Ectodermal cell (in vitro differentiated cells): ENCODE results near the gene SNX27.
"Not testable (repeated sequence)": the region's sequence is repeated elsewhere in the genome, so short reads cannot be mapped to it uniquely, and the experiment has no call there.

Experiments used
- H3K27ac ChIP-seq: 2 replicates; pipeline ENCODE4 v1.7.0; 2013; ENCODE audit warnings: mild to moderate bottlenecking, low read depth, low read length; ENCODE audit not compliant: insufficient read depth, poor library complexity, severe bottlenecking
- H3K27me3 ChIP-seq: 2 replicates; pipeline ENCODE4 v1.7.0; 2013; ENCODE audit warnings: mild to moderate bottlenecking, low read length; ENCODE audit not compliant: insufficient read depth, control insufficient read depth, poor library complexity, severe bottlenecking
- H3K36me3 ChIP-seq: one replicate; pipeline ENCODE4 v1.7.0; 2013; ENCODE audit warnings: low read length; ENCODE audit not compliant: control insufficient read depth, insufficient read depth
- H3K4me1 ChIP-seq: one replicate; pipeline ENCODE4 v1.7.0; 2013; ENCODE audit warnings: low read length; ENCODE audit not compliant: control insufficient read depth, insufficient read depth
- H3K4me3 ChIP-seq: 2 replicates; pipeline ENCODE4 v1.7.0; 2013; ENCODE audit warnings: low read depth, low read length, control low read depth; ENCODE audit not compliant: insufficient read depth
- H3K9me3 ChIP-seq: 2 replicates; pipeline ENCODE4 v1.7.0; 2013; ENCODE audit warnings: mild to moderate bottlenecking, low read length, moderate library complexity; ENCODE audit not compliant: control insufficient read depth
- WGBS, 2 experiments: methylation state at CpG; one replicate each; pipeline ENCODE4 v1.1.7; 2013; ENCODE audit warnings: missing lambda C conversion rate in 2 of 2; 5-methylcytosine and 5-hydroxymethylcytosine counted together

Gene SNX27

GRCh38 chr1:151615711-151616504 lies 4.1 kb downstream of the SNX27 start:
- WGBS, 2 experiments = 91 to 92% methylated on average over 4 of the region's 4 CpGs
- H3K27me3 ChIP-seq = no peaks in the 10 kb centered on the region
- no peak overlapping the region for H3K4me3 ChIP-seq
- H3K9me3 ChIP-seq = no peaks in the 10 kb centered on the region
- peaks cover 4% of the 10 kb centered on the region for H3K4me1 ChIP-seq
- H3K36me3 ChIP-seq = no peaks in the 10 kb centered on the region
- no peak overlapping the region for H3K27ac ChIP-seq

DNA sequence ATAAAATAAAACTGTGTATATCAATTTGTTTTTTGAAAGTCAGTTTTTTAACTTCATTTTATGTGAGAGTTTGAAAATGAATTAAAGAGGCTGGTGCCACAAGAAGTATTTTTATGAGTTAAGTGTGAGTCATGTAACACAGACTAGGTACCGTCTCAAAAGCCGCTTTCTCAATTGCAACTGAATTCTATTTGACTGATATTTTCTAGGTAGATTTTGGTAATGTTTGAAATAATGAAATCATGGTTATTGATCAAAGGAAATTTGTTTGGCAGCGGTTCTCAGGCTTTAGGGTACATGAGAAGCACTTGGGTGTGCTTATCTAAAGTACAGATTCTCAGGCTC lies 4.6 kb downstream of the SNX27 start:
- no peaks in the 10 kb centered on the region for H3K9me3 ChIP-seq
- peaks cover 4% of the 10 kb centered on the region for H3K4me1 ChIP-seq
- H3K27ac ChIP-seq = no peak overlapping the region
- no peaks in the 10 kb centered on the region for H3K27me3 ChIP-seq
- WGBS, 2 experiments = 94 to 97% methylated on average over 3 of the region's 3 CpGs
- no peak overlapping the region for H3K4me3 ChIP-seq
- no peaks in the 10 kb centered on the region for H3K36me3 ChIP-seq

DNA sequence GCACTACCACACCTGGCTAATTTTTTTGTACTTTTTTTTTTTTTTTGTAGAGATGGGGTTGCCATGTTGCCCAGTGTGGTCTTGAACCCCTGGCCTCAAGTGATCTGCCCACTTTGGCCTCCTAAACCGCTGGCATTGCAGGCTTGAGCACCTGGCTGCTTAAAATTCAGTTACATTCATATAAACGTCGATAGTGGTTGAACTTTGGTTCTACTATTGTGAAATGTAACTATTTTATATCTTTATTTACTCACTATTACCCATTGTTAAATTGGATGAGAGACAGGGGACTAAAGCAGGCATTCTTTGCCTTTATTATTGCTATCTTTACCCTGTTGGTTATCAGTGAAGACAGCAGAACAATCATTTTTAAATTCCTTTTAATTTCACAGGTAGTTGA lies 6.2 kb downstream of the SNX27 start:
- Histone ChIP-seq H3K36me3 (no peaks in the 10 kb centered on the region), H3K4me1 (peaks cover 4% of the 10 kb centered on the region), H3K9me3 (no peaks in the 10 kb centered on the region), H3K4me3 (no peak overlapping the region), H3K27me3 (no peaks in the 10 kb centered on the region), H3K27ac (no peak overlapping the region)
- WGBS, 2 experiments = 94 to 98% methylated on average over 1 to 3 of the region's 3 CpGs

DNA sequence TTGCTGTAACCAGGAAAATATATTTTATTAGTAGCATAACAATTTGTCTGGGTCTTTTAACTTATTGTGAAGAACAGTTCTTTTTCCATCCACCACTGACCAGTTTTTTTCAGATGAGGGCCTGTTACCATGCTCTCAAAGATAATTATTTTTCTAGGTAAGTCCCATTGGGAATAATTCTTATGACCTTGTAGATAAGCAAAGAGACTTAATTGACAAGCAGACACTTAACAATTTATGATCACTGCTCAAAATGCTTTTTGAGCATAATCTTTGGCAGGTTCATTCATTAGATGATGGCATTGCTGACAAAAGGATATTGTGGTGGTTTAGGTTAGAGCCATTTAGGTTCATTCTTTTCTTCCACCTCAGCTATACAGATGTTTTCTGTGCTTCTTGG lies 6.6 kb downstream of the SNX27 start:
- Histone ChIP-seq H3K4me3 (no peak overlapping the region), H3K36me3 (no peaks in the 10 kb centered on the region), H3K27ac (no peak overlapping the region), H3K9me3 (no peaks in the 10 kb centered on the region), H3K4me1 (peaks cover 4% of the 10 kb centered on the region), H3K27me3 (no peaks in the 10 kb centered on the region)

GRCh38 chr1:151618996-151619395 lies 7.1 kb downstream of the SNX27 start:
- H3K4me3 ChIP-seq, H3K9me3 ChIP-seq, H3K4me1 ChIP-seq, H3K36me3 ChIP-seq, H3K27ac ChIP-seq, H3K27me3 ChIP-seq: not testable (repeated sequence)
- 79% methylated on average over 6 of the region's 6 CpGs for WGBS, 2 experiments

DNA sequence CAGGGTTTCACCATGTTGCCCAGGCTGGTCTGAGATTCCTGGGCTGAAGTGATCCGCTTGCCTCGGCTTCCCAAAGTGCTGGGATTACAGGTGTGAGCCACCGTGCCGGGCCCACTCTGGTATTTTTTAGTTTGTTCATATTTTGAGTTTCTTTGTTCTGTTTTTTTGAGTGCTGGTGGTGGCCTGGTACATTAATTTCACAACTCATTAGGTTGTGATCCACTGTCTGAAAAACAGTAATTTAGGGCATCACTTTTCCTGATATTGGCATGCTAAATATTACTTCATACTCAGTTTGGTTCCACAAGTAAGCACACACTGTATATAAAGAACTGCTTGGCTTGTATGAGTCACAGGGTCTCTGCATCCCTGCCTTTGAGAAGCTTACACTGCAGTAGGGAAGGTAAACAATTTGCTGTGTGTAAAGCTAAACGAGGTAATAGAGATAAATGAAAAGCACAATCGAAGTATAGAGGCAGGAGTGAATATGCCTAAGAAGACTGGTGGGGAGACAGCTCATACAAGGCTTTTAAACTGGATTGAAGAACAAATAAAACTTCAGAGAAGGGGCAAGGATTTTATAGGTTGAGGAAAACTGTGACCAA lies 7.7 kb downstream of the SNX27 start:
- Histone ChIP-seq H3K27me3 (no peaks in the 10 kb centered on the region), H3K4me3 (no peak overlapping the region), H3K36me3 (no peaks in the 10 kb centered on the region), H3K27ac (peak overlapping the region; percentile 9), H3K9me3 (no peaks in the 10 kb centered on the region), H3K4me1 (peaks cover 4% of the 10 kb centered on the region)
- 88% methylated on average over 6 of the region's 6 CpGs for WGBS, 2 experiments

GRCh38 chr1:151620286-151620685 lies 8.4 kb downstream of the SNX27 start:
- Histone ChIP-seq H3K9me3 (no peaks in the 10 kb centered on the region), H3K36me3 (no peaks in the 10 kb centered on the region), H3K27me3 (no peaks in the 10 kb centered on the region), H3K4me3 (no peak overlapping the region), H3K27ac (no peak overlapping the region), H3K4me1 (peaks cover 4% of the 10 kb centered on the region)
- 94% methylated on average over 2 of the region's 2 CpGs; no CpG with 5 or more reads in 1 of the 2 experiments for WGBS, 2 experiments

GRCh38 chr1:151621351-151621750 lies 9.5 kb downstream of the SNX27 start:
- peaks cover 4% of the 10 kb centered on the region for H3K4me1 ChIP-seq
- WGBS, 2 experiments = 80 to 96% methylated on average over 1 of the region's 2 CpGs
- H3K36me3 ChIP-seq = no peaks in the 10 kb centered on the region
- H3K27ac ChIP-seq = no peak overlapping the region
- no peaks in the 10 kb centered on the region for H3K9me3 ChIP-seq
- no peaks in the 10 kb centered on the region for H3K27me3 ChIP-seq
- H3K4me3 ChIP-seq = no peak overlapping the region

DNA sequence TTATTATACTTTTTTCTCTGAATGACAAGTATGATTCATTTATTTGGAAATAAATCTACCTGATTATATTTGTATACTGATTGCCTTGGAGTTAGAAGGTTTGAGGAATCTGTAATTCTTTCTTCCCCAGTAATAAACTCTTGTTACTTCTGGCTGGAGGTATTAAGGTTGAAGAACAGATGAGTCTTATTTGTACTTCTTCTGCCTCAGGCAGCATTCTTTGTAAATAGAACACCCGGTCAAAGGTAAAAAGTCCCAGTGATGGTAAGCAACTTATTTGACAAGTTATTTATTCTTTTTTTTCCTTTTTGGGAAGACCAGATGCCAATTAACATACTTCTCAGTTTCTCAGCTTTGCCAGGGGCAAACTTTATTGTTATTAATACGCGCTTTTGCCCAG lies 12.9 kb downstream of the SNX27 start:
- no peaks in the 10 kb centered on the region for H3K27me3 ChIP-seq
- peaks cover 2% of the 10 kb centered on the region for H3K4me1 ChIP-seq
- H3K9me3 ChIP-seq = no peaks in the 10 kb centered on the region
- no peaks in the 10 kb centered on the region for H3K36me3 ChIP-seq
- H3K4me3 ChIP-seq = no peak overlapping the region
- WGBS, 2 experiments = 93 to 100% methylated on average over 3 of the region's 3 CpGs
- no peak overlapping the region for H3K27ac ChIP-seq

DNA sequence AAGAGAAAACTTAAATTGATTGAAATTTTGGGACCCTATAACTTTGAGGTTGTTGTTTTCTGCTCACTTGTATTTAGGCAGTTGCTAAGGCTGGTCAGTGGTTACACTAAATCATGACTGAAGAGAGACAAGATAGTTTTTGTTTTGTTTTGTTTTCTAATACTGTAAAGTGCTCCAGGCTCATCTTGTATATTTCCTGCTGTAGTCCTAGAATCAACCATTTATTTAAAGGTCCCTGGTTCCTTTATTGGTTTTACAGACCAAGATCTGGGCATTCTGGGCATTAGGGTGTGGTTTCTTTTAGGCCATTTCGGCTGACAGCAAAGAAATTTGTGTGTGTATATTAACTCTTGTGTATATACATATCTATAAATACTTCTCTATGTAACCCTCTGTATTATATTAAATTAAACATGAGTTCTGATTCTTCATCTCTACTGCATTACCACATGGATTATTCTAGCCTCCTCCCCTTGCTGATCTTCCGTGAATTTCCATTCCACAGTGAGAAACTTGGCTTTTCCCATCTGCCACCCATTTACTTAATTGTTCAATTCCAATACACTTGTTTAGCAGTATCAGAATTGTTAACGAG lies 15.0 kb downstream of the SNX27 start:
- no peaks in the 10 kb centered on the region for H3K27me3 ChIP-seq
- H3K4me3 ChIP-seq = no peak overlapping the region
- H3K9me3 ChIP-seq = no peaks in the 10 kb centered on the region
- H3K36me3 ChIP-seq = no peaks in the 10 kb centered on the region
- H3K4me1 ChIP-seq = no peaks in the 10 kb centered on the region
- no peak overlapping the region for H3K27ac ChIP-seq
- WGBS, 2 experiments = 94 to 97% methylated on average over 2 of the region's 3 CpGs
